GM12892 (cell line): ENCODE results near the gene TM9SF3.

Experiments used
- POLR2A ChIP-seq: IDR thresholded peaks from 2 replicates; pipeline ENCODE4 v1.6.1; 2011; ENCODE audit warnings: low read depth, low read length, control low read depth
- POLR2AphosphoS5 ChIP-seq: IDR thresholded peaks from 2 replicates; pipeline ENCODE4 v1.6.1; 2011; ENCODE audit warnings: low read depth, low read length, control low read depth
- TAF1 ChIP-seq: IDR thresholded peaks from 2 replicates; pipeline ENCODE4 v1.6.1; 2011; ENCODE audit warnings: low read depth, mild to moderate bottlenecking, control low read depth, low read length, borderline replicate concordance

GRCh38 chr10:96560966-96561887, 25.6 kb downstream of the TM9SF3 start:
- no peak for TF ChIP-seq POLR2A
- no peak for TF ChIP-seq POLR2AphosphoS5
- TF ChIP-seq TAF1 = no peak
